Thyroid gland (tissue), 4 donors: ENCODE results near the gene GOLM1. TPM values are rescaled to one million over a fixed set of nuclear protein-coding genes. Genes with fewer than 3 reads are reported as not detected.

ENCODE experiments used
- DNase-seq, 2 donors: peaks; one replicate each; pipeline ENCODE4 v3.0.0-alpha.2; 2019
- H3K27ac ChIP-seq, 3 donors: fragments of 200-600 bp; sonication (generic); 1 replicate in 2 of 3; 2 replicates in 1 of 3; pipeline ENCODE4 v1.5.1; 2016 to 2019; ENCODE audit warnings: mild to moderate bottlenecking in 1 of 3, moderate library complexity in 1 of 3
- H3K27me3 ChIP-seq: fragments of 200-600 bp; sonication (generic); one replicate; pipeline ENCODE4 v1.5.1; 2019
- H3K36me3 ChIP-seq, 2 donors: fragments of 200-600 bp; sonication (generic); one replicate each; pipeline ENCODE4 v1.5.1; 2016 to 2019
- H3K4me1 ChIP-seq, 2 donors: fragments of 200-600 bp; sonication (generic); one replicate each; pipeline ENCODE4 v1.5.1; 2017 to 2019
- H3K4me3 ChIP-seq, 3 donors: fragments of 200-600 bp; sonication (generic); replicated peaks in 1 of 3; 1 replicate in 2 of 3; 2 replicates in 1 of 3; pipeline ENCODE4 v1.5.1; 2016; ENCODE audit warnings: mild to moderate bottlenecking in 1 of 3
- H3K9me3 ChIP-seq: fragments of 200-600 bp; sonication (generic); one replicate; pipeline ENCODE4 v1.5.1; 2017
- POLR2A ChIP-seq, 2 donors: fragments of 450-650 bp; IDR thresholded peaks; one replicate each; pipeline ENCODE4 v1.6.1; 2017; ENCODE audit warnings: antibody characterized with exemption in 2 of 2, mild to moderate bottlenecking in 2 of 2, moderate library complexity in 1 of 2
- WGBS, 2 donors: methylation state at CpG; one replicate each; pipeline ENCODE4 v1.1.5; 2017; 5-methylcytosine and 5-hydroxymethylcytosine counted together
- intact Hi-C: fragments of 100-400 bp; cut with DNase I; formaldehyde crosslinking; loops from one replicate; pipeline ENCODE4 v1.15.1; 2023
- total RNA-seq, 4 donors: library from RNA; depleted of rRNA; stranded (reverse); fragments of >200 nt; gene quantifications; one replicate each; pipeline ENCODE4 v1.2.3, GENCODE V29; 2016
- TF ChIP-seq, protein P1 (sequence below), 6 experiments: fragments of 200-600 bp in 3 of 6; fragments of 450-650 bp in 3 of 6; sonication (generic) in 3 of 6; IDR thresholded peaks; one replicate each; pipeline ENCODE4 v1.5.1; 2016 to 2019; ENCODE audit warnings: antibody characterized with exemption in 6 of 6, mild to moderate bottlenecking in 2 of 6, inconsistent platforms in 1 of 6, moderate library complexity in 1 of 6

The GOLM1 gene
- total RNA-seq, 4 donors from 2014 or later: 18.2 to 112 (median 47.6) TPM

DNA sequence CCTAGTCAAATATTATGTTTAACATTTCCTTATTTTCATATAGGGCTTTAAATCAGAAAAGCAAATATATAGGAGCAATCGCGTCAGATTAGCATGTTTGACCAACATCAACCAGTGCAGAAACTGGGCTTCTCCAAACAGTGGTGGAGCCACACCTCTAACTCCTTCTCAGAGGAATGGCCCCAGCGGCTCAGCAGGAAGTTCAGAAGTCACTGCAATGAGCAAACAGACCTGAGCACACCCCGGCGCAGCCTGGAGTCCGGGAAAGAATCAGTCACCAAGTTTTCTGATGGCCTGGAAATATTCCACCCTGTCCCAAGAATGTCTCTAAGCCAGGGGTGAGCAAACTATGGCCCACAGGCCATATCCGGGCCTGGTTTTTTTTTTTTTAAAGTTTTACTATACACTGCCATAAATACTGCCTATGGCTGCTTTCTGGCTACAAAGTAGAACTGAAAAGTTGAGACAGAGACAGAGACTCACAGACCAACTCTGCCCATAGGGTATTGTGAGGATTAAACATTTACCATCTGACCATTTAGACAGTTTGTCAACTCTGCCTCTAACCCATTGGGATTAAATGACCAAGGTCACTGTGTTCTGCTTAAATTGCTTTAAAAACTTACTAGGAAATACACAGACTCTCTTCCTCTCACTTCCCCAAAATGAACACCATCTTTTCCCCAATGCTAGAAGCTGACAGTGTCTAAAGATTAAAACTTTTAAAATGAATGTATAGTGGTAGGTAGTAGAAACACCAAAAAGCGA lies 5.4 kb downstream of the GOLM1 start:
- TF ChIP-seq, protein P1, sequence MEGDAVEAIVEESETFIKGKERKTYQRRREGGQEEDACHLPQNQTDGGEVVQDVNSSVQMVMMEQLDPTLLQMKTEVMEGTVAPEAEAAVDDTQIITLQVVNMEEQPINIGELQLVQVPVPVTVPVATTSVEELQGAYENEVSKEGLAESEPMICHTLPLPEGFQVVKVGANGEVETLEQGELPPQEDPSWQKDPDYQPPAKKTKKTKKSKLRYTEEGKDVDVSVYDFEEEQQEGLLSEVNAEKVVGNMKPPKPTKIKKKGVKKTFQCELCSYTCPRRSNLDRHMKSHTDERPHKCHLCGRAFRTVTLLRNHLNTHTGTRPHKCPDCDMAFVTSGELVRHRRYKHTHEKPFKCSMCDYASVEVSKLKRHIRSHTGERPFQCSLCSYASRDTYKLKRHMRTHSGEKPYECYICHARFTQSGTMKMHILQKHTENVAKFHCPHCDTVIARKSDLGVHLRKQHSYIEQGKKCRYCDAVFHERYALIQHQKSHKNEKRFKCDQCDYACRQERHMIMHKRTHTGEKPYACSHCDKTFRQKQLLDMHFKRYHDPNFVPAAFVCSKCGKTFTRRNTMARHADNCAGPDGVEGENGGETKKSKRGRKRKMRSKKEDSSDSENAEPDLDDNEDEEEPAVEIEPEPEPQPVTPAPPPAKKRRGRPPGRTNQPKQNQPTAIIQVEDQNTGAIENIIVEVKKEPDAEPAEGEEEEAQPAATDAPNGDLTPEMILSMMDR (IDR thresholded peaks at IDR 0.05): no peak
- TF ChIP-seq POLR2A (IDR thresholded peaks at IDR 0.05): peak in 1 of 2 donors; percentile 54
- no peaks in the 10 kb centered on the region for H3K36me3 ChIP-seq
- H3K4me3 ChIP-seq: no peak overlapping the region
- H3K27me3 ChIP-seq: no peaks in the 10 kb centered on the region
- WGBS, 2 donors: 57 to 67% methylated on average over 8 of the region's 8 CpGs
- H3K9me3 ChIP-seq: no peaks in the 10 kb centered on the region
- H3K4me1 ChIP-seq: peaks cover 20 to 29% of the 10 kb centered on the region in 2 donors
- DNase-seq: no peak
- intact Hi-C loops: no loop called here
- H3K27ac ChIP-seq: peak overlapping the region in 2 of 3 donors; percentile 17 to 45

- intact Hi-C loops: no loop called here
- H3K27ac ChIP-seq: no peak overlapping the region
- TF ChIP-seq, protein P1 (IDR thresholded peaks at IDR 0.05): no peak
- TF ChIP-seq POLR2A (IDR thresholded peaks at IDR 0.05): no peak
- DNase-seq: no peak
- no peak overlapping the region for H3K4me3 ChIP-seq
- no peaks in the 10 kb centered on the region for H3K36me3 ChIP-seq
- no peaks in the 10 kb centered on the region for H3K9me3 ChIP-seq
- no peaks in the 10 kb centered on the region for H3K27me3 ChIP-seq
- H3K4me1 ChIP-seq: peaks cover 7 to 15% of the 10 kb centered on the region in 2 donors
- 97 to 100% methylated on average over 3 of the region's 3 CpGs for WGBS, 2 donors
Observed at GRCh38 chr9:86091477-86091876, 7.9 kb downstream of the GOLM1 start.

DNA sequence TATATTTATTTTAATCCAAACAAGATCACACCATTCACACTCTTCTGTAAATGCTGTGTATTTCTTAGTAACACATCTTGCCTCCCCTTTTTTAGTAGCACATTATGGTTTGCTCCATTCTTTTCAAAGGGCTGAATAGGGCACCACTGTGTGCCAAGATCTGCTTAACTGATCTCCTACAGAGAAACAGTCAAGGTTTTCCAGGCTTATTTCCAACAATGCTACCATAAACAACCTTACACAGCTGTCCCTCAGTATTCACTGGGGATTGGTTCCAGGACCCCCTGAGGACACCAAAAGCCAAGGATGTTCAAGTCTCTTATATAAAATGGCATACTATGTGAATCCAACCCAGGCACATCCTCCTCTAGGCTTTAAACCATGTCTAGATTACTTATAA lies 16.5 kb downstream of the GOLM1 start:
- DNase-seq: no peak
- H3K36me3 ChIP-seq: no peaks in the 10 kb centered on the region
- no peaks in the 10 kb centered on the region for H3K9me3 ChIP-seq
- H3K4me1 ChIP-seq: peaks cover 17 to 26% of the 10 kb centered on the region in 2 donors
- peak overlapping the region in 2 of 3 donors; percentile 46 to 81 for H3K27ac ChIP-seq
- no peak overlapping the region for H3K4me3 ChIP-seq
- H3K27me3 ChIP-seq: no peaks in the 10 kb centered on the region
- TF ChIP-seq, protein P1 (IDR thresholded peaks at IDR 0.05): no peak
- TF ChIP-seq POLR2A (IDR thresholded peaks at IDR 0.05): no peak
- intact Hi-C loops: no loop called here

DNA sequence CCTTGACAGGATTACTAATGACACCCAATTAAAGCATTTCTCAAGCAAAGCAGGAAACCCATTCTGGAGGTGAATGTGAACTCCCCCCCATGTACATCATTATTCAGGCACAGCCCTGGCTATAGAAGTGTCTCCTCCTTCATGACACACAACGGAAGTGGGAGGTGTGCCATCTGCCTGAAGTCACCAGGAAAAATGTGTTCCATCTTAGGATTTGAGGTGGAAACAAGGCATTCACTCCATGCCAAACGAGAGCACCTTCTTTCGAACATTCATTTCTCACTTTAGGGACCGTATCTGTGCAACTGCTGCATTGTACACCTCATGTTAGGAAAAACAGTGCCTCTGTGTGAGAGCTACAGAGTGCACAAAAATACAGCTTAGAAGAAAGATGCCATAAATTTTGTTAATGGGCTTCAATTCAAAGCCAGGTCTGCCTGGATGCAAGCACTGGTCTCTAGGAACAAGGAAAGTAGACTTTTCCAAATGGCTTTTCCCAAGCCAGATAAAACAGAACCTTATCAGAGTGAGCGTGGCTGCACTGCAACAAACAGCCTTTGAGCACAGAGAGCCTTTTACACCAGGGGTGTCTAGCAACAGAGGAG lies 19.4 kb downstream of the GOLM1 start:
- Histone ChIP-seq H3K27ac (peak overlapping the region in 2 of 3 donors; percentile 44 to 79), H3K27me3 (no peaks in the 10 kb centered on the region), H3K4me1 (peaks cover 17 to 26% of the 10 kb centered on the region in 2 donors), H3K9me3 (no peaks in the 10 kb centered on the region), H3K4me3 (no peak overlapping the region), H3K36me3 (no peaks in the 10 kb centered on the region)
- DNase-seq: no peak
- WGBS, 2 donors: 64 to 70% methylated on average over 5 of the region's 5 CpGs
- intact Hi-C loops: no loop called here
- TF ChIP-seq POLR2A (IDR thresholded peaks at IDR 0.05): no peak
- TF ChIP-seq, protein P1 (IDR thresholded peaks at IDR 0.05): no peak

DNA sequence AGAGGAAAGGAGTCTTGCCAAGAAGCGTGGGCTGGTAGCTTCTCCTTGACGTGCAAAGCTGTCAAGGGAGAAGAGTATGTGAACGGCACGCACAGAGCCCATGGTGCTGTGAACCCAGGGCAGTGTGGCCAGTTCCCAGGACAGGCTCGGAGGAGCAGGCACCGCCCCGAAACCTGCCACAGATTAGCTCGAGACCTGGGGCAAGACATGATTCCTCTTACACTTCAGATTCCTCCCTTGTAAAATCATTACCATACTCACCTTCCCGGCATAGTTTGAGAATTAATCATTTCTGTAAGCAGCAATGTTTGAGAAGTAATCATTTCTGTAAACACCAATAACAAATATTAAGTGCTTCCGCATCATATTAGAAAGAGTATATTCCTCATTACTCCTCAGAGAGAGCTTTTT lies 19.9 kb downstream of the GOLM1 start:
- TF ChIP-seq, protein P1 (IDR thresholded peaks at IDR 0.05): no peak
- TF ChIP-seq POLR2A (IDR thresholded peaks at IDR 0.05): no peak
- H3K9me3 ChIP-seq: no peaks in the 10 kb centered on the region
- no peaks in the 10 kb centered on the region for H3K27me3 ChIP-seq
- no peak for DNase-seq
- 95 to 97% methylated on average over 10 of the region's 10 CpGs for WGBS, 2 donors
- H3K4me1 ChIP-seq: peaks cover 17 to 26% of the 10 kb centered on the region in 2 donors
- H3K36me3 ChIP-seq: no peaks in the 10 kb centered on the region
- intact Hi-C loops: no loop called here
- no peak overlapping the region for H3K4me3 ChIP-seq
- H3K27ac ChIP-seq: no peak overlapping the region
